ENCODE results near the gene LIPJ.

LIPJ gene

GRCh38 chr10:88598055-88598454 lies 11.5 kb downstream of the LIPJ start:
- no peak for DNase-seq

- no peak for DNase-seq
Measured at GRCh38 chr10:88608052-88608732, 21.6 kb downstream of the LIPJ start.

- DNase-seq = peak; percentile 1
Measured at GRCh38 chr10:88608780-88609179, 22.2 kb downstream of the LIPJ start.

- peak; percentile 4 for DNase-seq
Measured at GRCh38 chr10:88616250-88616977, 29.9 kb downstream of the LIPJ start.

GRCh38 chr10:88617772-88618300 lies 31.3 kb downstream of the LIPJ start:
- DNase-seq = no peak

- no peak for DNase-seq
Measured at GRCh38 chr10:88618496-88618895, 31.9 kb downstream of the LIPJ start.

GRCh38 chr10:88620441-88620840 lies 33.9 kb downstream of the LIPJ start:
- no peak for DNase-seq

- no peak for DNase-seq
Measured at GRCh38 chr10:88623835-88624234, 37.3 kb downstream of the LIPJ start.

- DNase-seq = no peak
Measured at GRCh38 chr10:88624840-88625239, 38.3 kb downstream of the LIPJ start.

GRCh38 chr10:88640186-88640585 lies 53.6 kb downstream of the LIPJ start:
- no peak for DNase-seq

GRCh38 chr10:88642209-88642608 lies 55.6 kb downstream of the LIPJ start:
- DNase-seq = no peak

GRCh38 chr10:88642963-88643362 lies 56.4 kb downstream of the LIPJ start:
- peak; percentile 59 for DNase-seq

GRCh38 chr10:88647061-88647615 lies 60.6 kb downstream of the LIPJ start:
- DNase-seq = no peak

GRCh38 chr10:88651101-88651551 lies 64.6 kb downstream of the LIPJ start:
- DNase-seq = peak; percentile 96

GRCh38 chr10:88652616-88653015 lies 66.1 kb downstream of the LIPJ start:
- peak; percentile 70 for DNase-seq
